ENCODE measurements around the gene FRAS1. TPM values are rescaled to one million over a fixed set of nuclear protein-coding genes. Genes with fewer than 3 reads are reported as not detected.

Gene FRAS1
- total and polyA plus RNA-seq, 2 of the 8 experiments (the other 6 are each of a cell fraction or from before 2014, with no cell fraction given): 38.5 to 109 TPM

GRCh38 chr4:78493731-78494130 is 436.6 kb downstream of the FRAS1 start (continued):
- TF ChIP-seq CHD7 (IDR thresholded peaks at IDR 0.05; ENCODE audit: insufficient replicate concordance, low read length): no peak
- TF ChIP-seq EZH2 (IDR thresholded peaks at IDR 0.05; ENCODE audit: low read depth, low read length, severe bottlenecking): no peak
- TF ChIP-seq CTCF (IDR thresholded peaks at IDR 0.05; ENCODE audit: control extremely low read depth in 1 of 3, insufficient read depth in 1 of 3, low read depth in 1 of 3, low read length in 3 of 3): no peak
- TF ChIP-seq SP2 (IDR thresholded peaks at IDR 0.05; ENCODE audit: low read length): no peak
- no peak for TF ChIP-seq RFX5 (IDR thresholded peaks at IDR 0.05; ENCODE audit: borderline replicate concordance, low read depth, low read length)

Data from H1 (cell line).